Measurements from ENCODE around the gene ANKH.
A peak's percentile ranks its signal among the peaks of the same experiment; 100 is the strongest.

ANKH gene

DNA sequence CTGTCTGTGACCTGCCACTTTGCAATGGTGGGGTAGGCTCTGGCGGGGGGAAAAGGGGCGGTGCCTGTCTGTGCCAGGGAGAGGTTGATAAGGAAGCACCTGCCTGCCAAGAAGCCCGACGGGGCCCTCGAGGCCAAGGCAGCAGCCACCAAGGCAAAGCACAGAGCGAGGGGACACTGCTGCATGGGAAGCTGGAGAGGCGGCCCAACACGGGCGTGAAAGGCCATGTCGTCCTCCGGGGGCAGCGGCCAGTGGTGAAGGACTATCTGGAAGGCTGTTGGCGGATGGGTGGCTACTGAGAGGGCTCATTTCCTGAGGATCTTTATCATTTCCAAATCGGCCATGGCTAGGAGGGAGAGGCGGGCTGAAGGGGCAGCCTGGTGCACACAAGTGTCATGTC, 140.7 kb downstream of the ANKH start:
- no peak for DNase-seq

DNA sequence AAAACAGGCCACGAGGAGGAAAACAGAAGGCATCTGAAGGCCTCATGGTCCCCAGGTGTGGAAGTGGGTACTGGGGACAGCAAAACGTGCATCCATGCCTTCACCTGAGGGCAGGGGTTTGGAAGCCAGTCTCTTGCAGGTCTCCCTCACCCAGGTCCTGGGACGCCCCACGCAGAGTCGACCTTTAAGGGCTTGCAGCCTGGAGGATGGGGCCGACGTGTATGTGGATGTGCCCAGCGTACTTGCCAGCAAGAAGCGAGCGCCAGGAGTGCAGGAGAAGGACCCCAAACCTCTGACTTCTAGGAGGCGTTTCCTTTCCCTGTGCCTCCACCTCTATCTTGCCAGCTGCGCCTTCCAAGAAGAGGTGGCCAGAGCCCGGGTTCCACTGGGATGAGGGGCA, 141.1 kb downstream of the ANKH start:
- no peak for DNase-seq

GRCh38 chr5:14729448-14730385, 141.9 kb downstream of the ANKH start:
- DNase-seq: no peak

DNA sequence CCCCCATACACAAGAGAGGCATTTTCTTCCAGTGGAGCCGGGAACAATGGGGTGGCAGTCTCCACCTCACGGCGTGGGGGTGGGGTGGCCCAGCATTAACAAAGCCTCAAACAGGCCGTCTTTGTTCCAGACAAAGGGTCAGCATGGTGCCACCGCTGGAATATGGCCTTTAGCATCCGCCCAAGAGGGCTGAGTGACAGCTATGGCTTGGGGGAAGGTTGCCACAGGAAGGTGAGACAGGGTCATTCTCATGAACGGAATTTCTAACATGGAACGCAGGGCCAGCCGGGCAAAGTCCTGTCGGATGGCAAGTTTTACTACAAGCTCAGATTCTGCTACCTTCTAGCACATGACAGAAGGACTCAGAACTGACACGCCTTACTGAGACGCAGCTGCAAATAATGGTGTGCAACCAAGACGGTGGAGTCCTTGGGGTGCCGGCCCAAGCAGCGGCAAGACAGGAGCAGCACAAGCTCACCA, 143.1 kb downstream of the ANKH start:
- no peak for DNase-seq

DNA sequence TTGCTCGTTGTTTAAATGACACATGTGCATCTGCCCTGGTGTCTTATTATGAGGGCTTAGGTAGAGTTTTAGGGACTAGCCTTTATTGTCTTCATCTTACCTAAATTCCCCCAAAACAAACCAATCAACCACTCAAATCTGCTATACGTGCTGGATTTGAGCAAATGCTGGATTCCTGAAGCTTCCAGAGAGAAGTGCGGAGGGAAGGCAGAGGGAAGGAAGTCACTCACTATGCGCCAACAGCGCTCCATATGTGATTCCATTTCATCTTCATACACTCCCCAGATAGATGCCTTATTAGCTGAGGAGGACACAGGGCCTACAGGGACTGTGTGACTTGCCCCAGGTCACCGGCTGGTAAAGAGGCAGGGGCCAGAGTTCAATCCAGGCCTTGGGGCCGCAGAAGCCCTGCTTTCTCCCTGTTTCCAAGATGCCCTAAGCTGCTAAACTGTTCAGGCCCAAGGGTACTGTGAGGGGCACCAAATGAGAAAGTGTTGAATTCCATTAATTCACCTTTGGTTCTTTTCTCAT, 143.6 kb downstream of the ANKH start:
- DNase-seq: no peak

- DNase-seq: peak; percentile 75
These were observed 144.1 kb downstream of the ANKH start for GRCh38 chr5:14727428-14727865.

DNA sequence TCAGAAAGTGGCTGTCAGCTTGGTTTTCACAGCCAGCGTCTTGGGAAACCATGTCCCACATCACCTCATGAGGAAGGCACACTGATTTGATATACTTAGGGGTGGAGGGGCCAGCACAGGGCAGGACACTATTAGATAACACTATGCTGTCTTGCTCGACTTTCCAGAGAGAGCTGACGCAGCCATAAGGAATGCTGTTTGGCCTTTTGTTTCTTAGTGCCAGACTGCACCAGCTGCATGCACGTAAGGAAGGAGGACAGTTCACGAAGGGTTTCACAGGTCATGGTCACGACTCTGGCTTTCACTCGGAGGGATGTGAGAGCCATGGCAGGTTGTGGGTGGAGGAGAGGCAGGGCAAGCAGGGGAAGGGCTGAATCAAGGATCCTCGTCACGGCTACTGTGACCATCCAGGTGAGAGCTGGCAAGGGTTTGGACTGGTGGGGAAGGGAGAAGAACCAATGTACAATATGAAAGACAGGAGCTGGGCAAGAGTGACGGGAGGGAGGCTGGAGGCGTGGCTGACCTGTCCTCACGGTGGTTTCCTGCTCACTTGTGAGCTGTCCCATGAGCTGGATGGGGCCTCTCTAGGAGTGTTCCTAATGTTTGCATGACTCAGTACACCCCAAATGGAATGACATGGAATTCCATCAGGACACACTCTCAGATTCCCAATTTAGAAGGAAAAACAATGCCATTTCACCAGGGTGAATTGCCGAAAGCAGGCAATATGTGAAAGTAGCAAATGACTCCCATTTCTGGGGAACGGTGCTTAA, 145.3 kb downstream of the ANKH start:
- no peak for DNase-seq

- no peak for DNase-seq
These were observed 146.9 kb downstream of the ANKH start for GRCh38 chr5:14724633-14725032.

GRCh38 chr5:14723701-14724132, 147.9 kb downstream of the ANKH start:
- no peak for DNase-seq

DNA sequence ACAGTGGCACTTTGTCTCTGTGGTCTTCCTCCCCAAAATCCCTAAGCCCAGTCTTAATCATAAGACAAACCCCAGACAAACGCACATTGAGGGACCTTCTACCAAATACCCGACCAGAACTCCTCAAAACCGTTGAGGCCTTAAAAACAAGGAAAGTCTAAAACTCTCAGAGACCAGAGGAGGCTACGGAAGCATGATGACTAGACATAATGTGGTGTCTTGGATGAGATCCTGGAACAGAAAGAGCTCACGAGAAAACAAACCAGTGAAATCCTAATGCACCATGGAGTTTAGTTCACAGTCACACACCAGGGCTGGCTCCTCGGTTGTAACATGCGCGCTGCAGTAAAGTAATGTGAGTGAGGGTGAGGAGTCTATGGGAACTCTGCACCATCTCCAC, 148.7 kb downstream of the ANKH start:
- DNase-seq: no peak

DNA sequence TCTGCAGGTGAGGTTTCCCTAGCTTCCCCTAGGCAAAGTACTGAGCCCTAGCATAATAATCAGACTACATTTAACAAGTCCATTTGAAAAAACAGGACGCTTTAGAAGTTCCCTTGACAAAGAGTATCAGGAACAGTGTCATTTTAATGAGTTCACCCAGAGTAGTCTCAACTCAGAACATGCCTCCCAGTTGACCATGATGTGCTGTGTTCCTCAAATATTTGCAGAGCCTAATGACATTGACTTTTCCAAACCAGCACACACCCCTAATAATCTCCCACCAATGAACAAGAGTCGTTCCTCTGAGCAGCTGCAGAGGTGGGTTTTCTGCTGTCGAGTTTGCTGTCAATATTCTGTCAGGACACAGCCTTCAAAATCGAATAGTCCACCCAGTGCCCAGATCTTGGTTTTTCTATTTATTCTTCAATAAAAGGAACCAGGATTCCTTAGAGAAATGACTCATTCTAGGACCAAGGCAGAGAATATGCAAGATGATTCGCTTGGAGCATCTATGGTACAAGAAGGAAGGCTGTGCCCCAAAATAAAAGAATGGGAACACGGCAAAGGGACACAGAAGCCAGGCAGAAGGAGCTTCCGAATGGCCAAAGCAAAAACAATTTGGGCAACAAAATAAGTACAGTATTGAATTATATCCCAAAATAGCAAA, 149.5 kb downstream of the ANKH start:
- DNase-seq: no peak

- DNase-seq: no peak
These were observed 151.2 kb downstream of the ANKH start for GRCh38 chr5:14720236-14720923.

- DNase-seq: no peak
These were observed 152.8 kb downstream of the ANKH start for GRCh38 chr5:14718778-14719177.

GRCh38 chr5:14716755-14717752, 154.5 kb downstream of the ANKH start:
- DNase-seq: no peak

DNA sequence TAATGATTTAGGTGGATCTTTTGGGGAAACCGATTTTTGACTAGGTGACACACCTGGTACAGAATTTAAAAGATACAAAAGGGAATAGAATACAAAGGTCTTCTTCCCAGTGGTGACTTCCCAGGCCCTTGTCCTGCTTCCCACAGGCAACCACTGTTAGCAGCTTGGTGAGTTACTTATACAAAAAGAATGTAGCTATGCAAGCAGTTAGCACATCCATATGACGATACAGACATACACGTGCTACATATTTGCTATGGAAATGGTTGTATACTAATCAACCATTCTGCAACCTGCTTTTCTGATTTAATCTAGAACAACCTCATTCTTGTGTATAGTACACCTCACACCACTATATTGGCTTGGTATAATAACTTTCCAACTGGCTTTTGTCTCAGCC, 156.1 kb downstream of the ANKH start:
- DNase-seq: no peak

GRCh38 chr5:14714706-14715105, 156.9 kb downstream of the ANKH start:
- no peak for DNase-seq

DNA sequence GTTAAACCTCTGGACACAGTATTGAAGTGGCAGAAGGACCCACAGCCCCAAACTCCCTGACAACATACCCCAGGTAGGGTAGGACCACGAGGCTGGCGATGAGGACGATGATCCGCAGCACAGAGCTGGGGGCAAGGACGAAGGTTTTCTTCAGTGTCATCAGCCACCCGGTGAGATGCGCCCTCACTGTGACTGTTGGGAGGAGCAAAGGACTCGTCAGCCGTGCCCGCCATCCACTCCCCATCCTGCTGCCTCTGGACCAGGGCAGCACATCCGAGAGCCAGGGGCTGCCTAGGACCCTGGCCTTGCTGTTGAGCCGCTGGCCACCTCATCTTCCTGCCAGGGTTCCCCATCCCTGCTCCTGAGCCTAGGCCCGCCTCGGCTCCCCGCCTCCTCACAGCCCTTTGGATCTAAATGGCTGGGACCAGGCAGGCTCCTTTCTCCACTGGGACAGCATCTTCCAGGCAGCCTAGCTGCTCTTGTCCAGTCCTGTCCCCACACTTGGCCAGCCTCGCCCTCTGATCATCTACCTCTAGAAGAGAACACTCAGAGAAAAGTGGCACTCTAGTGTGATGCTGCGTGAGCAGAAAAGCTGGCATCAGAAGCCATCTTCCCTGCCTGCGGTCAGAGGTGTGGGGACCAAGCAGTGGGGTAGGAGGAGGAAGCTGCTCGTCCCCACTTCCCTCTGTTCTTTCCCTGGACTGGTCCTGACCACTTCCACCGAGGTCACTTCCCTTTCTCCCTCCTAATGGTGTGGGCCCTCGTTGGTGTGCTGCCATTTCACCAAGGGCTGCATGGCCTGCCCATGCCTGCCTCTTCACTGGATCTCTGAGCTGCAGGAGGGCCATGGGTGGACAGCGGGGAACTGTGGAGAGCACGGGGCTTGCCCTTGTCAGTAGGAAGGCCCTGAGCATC, 157.8 kb downstream of the ANKH start:
- no peak for DNase-seq

DNA sequence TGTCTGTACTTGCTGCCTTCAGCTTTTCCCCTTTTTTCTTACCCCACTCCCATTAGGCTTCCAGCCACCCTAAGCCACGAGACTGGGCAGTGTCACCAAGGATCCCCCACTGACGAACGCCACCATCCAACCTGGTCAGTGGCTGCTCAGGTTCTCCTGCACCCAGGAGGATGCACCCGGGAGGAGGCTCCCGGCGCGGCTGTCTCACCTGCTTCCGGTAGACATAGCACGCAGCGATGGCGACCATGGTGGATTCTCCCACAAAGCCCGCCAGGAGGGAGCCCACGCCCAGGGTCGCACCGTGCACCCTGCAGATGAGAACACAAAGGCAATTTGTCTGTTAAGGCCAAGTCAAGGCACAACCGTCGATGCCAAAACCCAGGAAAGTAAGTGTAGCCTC, 158.9 kb downstream of the ANKH start:
- no peak for DNase-seq

GRCh38 chr5:14712131-14712530, 159.4 kb downstream of the ANKH start:
- no peak for DNase-seq
